ENCODE results near the gene GSTM2. TPM values are rescaled to one million over a fixed set of nuclear protein-coding genes. Genes with fewer than 3 reads are reported as not detected.

GSTM2 gene
- total and polyA plus RNA-seq, 8 donors: 10.4 to 193 (median 32.9) TPM

DNA sequence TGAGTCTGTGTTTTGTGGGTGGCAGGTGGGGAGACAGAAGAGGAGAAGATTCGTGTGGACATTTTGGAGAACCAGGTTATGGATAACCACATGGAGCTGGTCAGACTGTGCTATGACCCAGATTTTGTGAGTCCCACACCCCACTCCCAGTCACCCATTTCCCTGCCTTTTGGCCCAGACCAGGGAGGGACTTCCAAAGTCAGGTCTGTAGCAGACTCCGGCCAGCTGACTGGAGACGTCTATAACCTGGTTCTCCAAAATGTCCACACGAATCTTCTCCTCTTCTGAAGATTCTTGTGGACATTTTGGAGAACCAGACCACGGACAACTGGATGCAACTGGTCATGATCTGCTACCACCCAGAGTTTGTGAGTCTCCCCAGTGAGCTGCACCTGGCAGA, 45.8 kb downstream of the GSTM2 start:
- Histone ChIP-seq H3K27me3 (no peaks in the 10 kb centered on the region), H3K36me3 (no peaks in the 10 kb centered on the region), H3K4me3 (no peak overlapping the region), H3K27ac (no peak overlapping the region), H3K9me3 (no peaks in the 10 kb centered on the region), H3K4me1 (no peaks in the 10 kb centered on the region)
- ATAC-seq: no peak
- DNase-seq: no peak
- intact Hi-C loops (cut with DNase I): no loop called here
- WGBS, 2 donors: 64 to 83% methylated on average over 5 of the region's 5 CpGs
- TF ChIP-seq, protein P1, sequence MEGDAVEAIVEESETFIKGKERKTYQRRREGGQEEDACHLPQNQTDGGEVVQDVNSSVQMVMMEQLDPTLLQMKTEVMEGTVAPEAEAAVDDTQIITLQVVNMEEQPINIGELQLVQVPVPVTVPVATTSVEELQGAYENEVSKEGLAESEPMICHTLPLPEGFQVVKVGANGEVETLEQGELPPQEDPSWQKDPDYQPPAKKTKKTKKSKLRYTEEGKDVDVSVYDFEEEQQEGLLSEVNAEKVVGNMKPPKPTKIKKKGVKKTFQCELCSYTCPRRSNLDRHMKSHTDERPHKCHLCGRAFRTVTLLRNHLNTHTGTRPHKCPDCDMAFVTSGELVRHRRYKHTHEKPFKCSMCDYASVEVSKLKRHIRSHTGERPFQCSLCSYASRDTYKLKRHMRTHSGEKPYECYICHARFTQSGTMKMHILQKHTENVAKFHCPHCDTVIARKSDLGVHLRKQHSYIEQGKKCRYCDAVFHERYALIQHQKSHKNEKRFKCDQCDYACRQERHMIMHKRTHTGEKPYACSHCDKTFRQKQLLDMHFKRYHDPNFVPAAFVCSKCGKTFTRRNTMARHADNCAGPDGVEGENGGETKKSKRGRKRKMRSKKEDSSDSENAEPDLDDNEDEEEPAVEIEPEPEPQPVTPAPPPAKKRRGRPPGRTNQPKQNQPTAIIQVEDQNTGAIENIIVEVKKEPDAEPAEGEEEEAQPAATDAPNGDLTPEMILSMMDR (IDR thresholded peaks at IDR 0.05): no peak
- no peak for FAIRE-seq

DNA sequence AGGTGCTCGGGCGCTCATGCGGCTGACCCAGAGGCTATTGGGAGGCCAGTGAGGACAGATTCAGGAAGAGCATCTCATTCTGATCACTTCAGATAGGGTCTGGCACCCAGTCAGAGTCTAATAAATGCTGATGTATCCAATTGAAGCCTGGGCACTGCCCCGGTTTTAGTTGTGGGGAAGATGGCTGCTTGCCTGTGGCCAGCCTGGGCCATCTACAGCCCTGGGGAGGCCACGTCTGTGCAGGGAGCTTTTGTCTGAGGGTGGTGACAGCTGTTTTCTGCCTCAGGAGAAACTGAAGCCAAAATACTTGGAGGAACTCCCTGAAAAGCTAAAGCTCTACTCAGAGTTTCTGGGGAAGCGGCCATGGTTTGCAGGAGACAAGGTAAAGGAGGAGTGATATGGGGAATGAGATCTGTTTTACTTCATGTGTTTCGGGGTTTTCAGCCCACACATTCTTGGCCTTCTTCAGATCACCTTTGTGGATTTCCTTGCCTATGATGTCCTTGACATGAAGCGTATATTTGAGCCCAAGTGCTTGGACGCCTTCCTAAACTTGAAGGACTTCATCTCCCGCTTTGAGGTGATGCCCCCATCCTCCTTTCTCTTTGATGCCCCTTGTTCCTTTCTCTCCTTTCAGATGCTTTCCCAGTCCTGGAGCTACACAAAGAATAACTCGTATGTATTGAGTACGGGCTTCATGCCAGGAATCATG, 47.0 kb downstream of the GSTM2 start:
- intact Hi-C loops (cut with DNase I): no loop called here
- 82 to 83% methylated on average over 12 of the region's 12 CpGs for WGBS, 2 donors
- ATAC-seq (no peak), DNase-seq (no peak), FAIRE-seq (no peak)
- Histone ChIP-seq H3K4me3 (no peak overlapping the region), H3K27ac (no peak overlapping the region), H3K4me1 (no peaks in the 10 kb centered on the region), H3K27me3 (no peaks in the 10 kb centered on the region), H3K9me3 (no peaks in the 10 kb centered on the region), H3K36me3 (no peaks in the 10 kb centered on the region)
- TF ChIP-seq, protein P1 (IDR thresholded peaks at IDR 0.05): no peak

DNA sequence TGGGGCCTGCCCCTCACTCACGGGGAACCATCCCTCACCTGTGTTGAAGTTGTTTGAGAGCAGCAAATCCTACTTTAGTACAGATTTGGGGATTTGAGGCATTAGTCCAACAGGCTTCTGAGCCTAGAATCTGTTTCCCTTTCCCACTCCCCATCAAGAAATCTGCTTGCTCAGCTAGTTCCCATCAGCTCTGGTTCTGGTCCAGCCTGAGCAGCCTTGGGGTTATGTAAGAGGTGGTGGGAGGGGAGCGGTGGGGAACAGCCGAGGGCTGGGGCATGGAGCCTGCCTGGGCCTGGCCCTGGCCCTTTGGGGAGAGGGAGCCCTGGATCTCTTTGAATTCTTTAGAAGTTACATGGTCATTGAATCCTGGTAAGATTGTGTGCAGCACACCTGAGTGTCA, 48.3 kb downstream of the GSTM2 start:
- ATAC-seq: no peak
- H3K36me3 ChIP-seq: no peaks in the 10 kb centered on the region
- FAIRE-seq: no peak
- intact Hi-C loops (cut with DNase I): no loop called here
- H3K4me1 ChIP-seq: no peaks in the 10 kb centered on the region
- no peak overlapping the region for H3K27ac ChIP-seq
- H3K9me3 ChIP-seq: no peaks in the 10 kb centered on the region
- WGBS, 2 donors: 78 to 84% methylated on average over 3 of the region's 3 CpGs
- H3K27me3 ChIP-seq: no peaks in the 10 kb centered on the region
- TF ChIP-seq, protein P1 (IDR thresholded peaks at IDR 0.05): no peak
- H3K4me3 ChIP-seq: no peak overlapping the region
- DNase-seq: no peak

DNA sequence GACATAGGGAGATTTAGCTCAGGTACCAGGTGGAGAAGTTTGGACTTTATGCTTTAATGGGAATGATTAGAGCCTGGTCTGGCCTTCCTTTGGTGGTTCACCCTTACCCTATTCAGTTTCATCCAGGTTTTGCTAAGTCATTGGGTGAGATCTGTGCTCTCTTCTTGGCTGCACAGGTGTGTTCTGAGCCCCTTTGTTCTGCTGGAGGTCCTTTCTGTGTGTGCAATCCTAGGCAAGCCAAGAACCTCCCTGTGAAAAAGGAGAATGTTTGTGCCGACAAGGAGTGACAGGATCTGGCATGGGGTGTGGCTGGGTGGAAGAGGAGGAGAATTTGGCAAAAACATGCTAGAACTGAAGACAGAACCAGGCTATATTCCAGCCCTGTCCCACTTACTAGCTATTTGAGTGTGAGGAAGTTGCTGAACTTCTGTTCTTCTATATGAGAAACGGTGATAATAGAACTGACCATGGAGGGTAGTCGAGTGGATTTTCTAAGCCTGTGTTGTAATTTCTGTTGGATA, 48.8 kb downstream of the GSTM2 start:
- Histone ChIP-seq H3K9me3 (no peaks in the 10 kb centered on the region), H3K27ac (no peak overlapping the region), H3K36me3 (no peaks in the 10 kb centered on the region), H3K4me3 (no peak overlapping the region), H3K27me3 (no peaks in the 10 kb centered on the region), H3K4me1 (no peaks in the 10 kb centered on the region)
- ATAC-seq: no peak
- TF ChIP-seq, protein P1 (IDR thresholded peaks at IDR 0.05): no peak
- intact Hi-C loops (cut with DNase I): no loop called here
- 52 to 63% methylated on average over 3 of the region's 3 CpGs for WGBS, 2 donors
- no peak for DNase-seq
- no peak for FAIRE-seq

DNA sequence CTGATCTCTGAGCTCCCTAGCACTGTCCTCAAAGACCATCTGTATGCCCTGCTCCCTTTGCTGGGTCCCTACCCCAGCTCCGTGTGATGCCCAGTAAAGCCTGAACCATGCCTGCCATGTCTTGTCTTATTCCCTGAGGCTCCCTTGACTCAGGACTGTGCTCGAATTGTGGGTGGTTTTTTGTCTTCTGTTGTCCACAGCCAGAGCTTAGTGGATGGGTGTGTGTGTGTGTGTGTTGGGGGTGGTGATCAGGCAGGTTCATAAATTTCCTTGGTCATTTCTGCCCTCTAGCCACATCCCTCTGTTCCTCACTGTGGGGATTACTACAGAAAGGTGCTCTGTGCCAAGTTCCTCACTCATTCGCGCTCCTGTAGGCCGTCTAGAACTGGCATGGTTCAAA, 49.9 kb downstream of the GSTM2 start:
- H3K36me3 ChIP-seq: no peaks in the 10 kb centered on the region
- FAIRE-seq (no peak), ATAC-seq (no peak), DNase-seq (no peak)
- no peak overlapping the region for H3K4me3 ChIP-seq
- intact Hi-C loops (cut with DNase I): no loop called here
- TF ChIP-seq, protein P1 (IDR thresholded peaks at IDR 0.05): no peak
- no peaks in the 10 kb centered on the region for H3K9me3 ChIP-seq
- H3K27me3 ChIP-seq: no peaks in the 10 kb centered on the region
- H3K4me1 ChIP-seq: no peaks in the 10 kb centered on the region
- H3K27ac ChIP-seq: no peak overlapping the region
- 78 to 86% methylated on average over 5 of the region's 5 CpGs for WGBS, 2 donors
